Fibroblast of lung (primary cell): Measurements from ENCODE around the gene FRMD4A. TPM values are rescaled to one million over a fixed set of nuclear protein-coding genes. Genes with fewer than 3 reads are reported as not detected.
A peak's percentile ranks its signal among the peaks of the same experiment; 100 is the strongest.

Experiments
- DNase-seq, 2 donors: peaks; one replicate each; pipeline versions ENCODE4 v3.0.0 to v3.0.0-alpha.2; 2010; ENCODE audit warnings: low read depth in 2 of 2
- H2AFZ ChIP-seq: 2 replicates; pipeline ENCODE4 v1.5.1; 2012; ENCODE audit warnings: low read length, control low read depth, inconsistent platforms
- H3K27ac ChIP-seq: 2 replicates; pipeline ENCODE4 v1.5.1; 2011; ENCODE audit warnings: low read length, control low read depth; ENCODE audit not compliant: insufficient read depth
- H3K27me3 ChIP-seq: 2 replicates; pipeline ENCODE4 v1.5.1; 2011; ENCODE audit warnings: mild to moderate bottlenecking, low read length; ENCODE audit not compliant: control insufficient read depth, insufficient read depth
- H3K36me3 ChIP-seq: 2 replicates; pipeline ENCODE4 v1.5.1; 2011; ENCODE audit warnings: low read length; ENCODE audit not compliant: control insufficient read depth, insufficient read depth
- H3K4me1 ChIP-seq: 2 replicates; pipeline ENCODE4 v1.5.1; 2011; ENCODE audit warnings: low read length; ENCODE audit not compliant: control insufficient read depth, insufficient read depth; ENCODE audit errors: extremely low read depth
- H3K4me2 ChIP-seq: 2 replicates; pipeline ENCODE4 v1.5.1; 2011; ENCODE audit warnings: low read length, control low read depth; ENCODE audit not compliant: insufficient read depth; ENCODE audit errors: extremely low read depth
- H3K4me3 ChIP-seq, 4 experiments: fragments of 200-600 bp in 1 of 4; sonication (generic) in 1 of 4; replicated peaks in 1 of 4; 2 replicates each; pipeline ENCODE4 v1.5.1; 2011 to 2016; ENCODE audit warnings: low read length in 4 of 4, low read depth in 3 of 4, mild to moderate bottlenecking in 3 of 4, control low read depth in 2 of 4, inconsistent platforms in 1 of 4, mixed read lengths in 1 of 4; ENCODE audit not compliant: insufficient read depth in 1 of 4; ENCODE audit errors: control extremely low read depth in 1 of 4
- H3K79me2 ChIP-seq: 2 replicates; pipeline ENCODE4 v1.5.1; 2012; ENCODE audit warnings: mild to moderate bottlenecking, low read length, inconsistent platforms; ENCODE audit not compliant: control insufficient read depth, insufficient read depth
- H3K9ac ChIP-seq: 2 replicates; pipeline ENCODE4 v1.5.1; 2011; ENCODE audit warnings: mild to moderate bottlenecking, low read length, control low read depth; ENCODE audit not compliant: insufficient read depth
- H3K9me3 ChIP-seq: 2 replicates; pipeline ENCODE4 v1.5.1; 2012; ENCODE audit warnings: low read depth, low read length; ENCODE audit not compliant: control insufficient read depth, insufficient read depth
- H4K20me1 ChIP-seq: 2 replicates; pipeline ENCODE4 v1.5.1; 2011; ENCODE audit warnings: low read length; ENCODE audit not compliant: control insufficient read depth, insufficient read depth; ENCODE audit errors: extremely low read depth
- CTCF ChIP-seq, 2 donors: IDR thresholded peaks in 1 of 2; conservative IDR thresholded peaks in 1 of 2; 1 replicate in 1 of 2; 2 replicates in 1 of 2; pipeline ENCODE4 v1.5.1; 2011 to 2012; ENCODE audit warnings: low read length in 2 of 2, control low read depth in 1 of 2, inconsistent platforms in 1 of 2, low read depth in 1 of 2, mild to moderate bottlenecking in 1 of 2
- EZH2 ChIP-seq: IDR thresholded peaks from 2 replicates; pipeline ENCODE4 v1.5.1; 2012; ENCODE audit warnings: low read length, control low read depth, mild to moderate bottlenecking; ENCODE audit errors: missing control alignments
- polyA plus RNA-seq, 2 donors: library from polyadenylated mRNA; depleted of rRNA in 1 of 2; stranded (reverse) in 1 of 2; unstranded in 1 of 2; fragments of >200 nt; gene quantifications; 2 replicates each; pipeline ENCODE4 v1.2.1, GENCODE V29; 2011 to 2012; ENCODE audit warnings: missing spikeins in 1 of 2
- total RNA-seq: library from RNA; depleted of rRNA; stranded (reverse); fragments of >200 nt; gene quantifications from 2 replicates; pipeline ENCODE4 v1.2.1, GENCODE V29; 2014

Gene FRMD4A
- total and polyA plus RNA-seq, 2 donors (not counting 1 experiment from before 2014, with no cell fraction given): 26.9 to 63.6 TPM

GRCh38 chr10:13729586-13730305 is 601.0 kb downstream of the FRMD4A start:
- H3K4me1 ChIP-seq: peaks cover 5% of the 10 kb centered on the region
- no peaks in the 10 kb centered on the region for H3K27me3 ChIP-seq
- no peak overlapping the region for H3K4me3 ChIP-seq
- no peaks in the 10 kb centered on the region for H3K9me3 ChIP-seq
- H2AFZ ChIP-seq: no peak overlapping the region
- no peak overlapping the region for H3K4me2 ChIP-seq
- DNase-seq: no peak
- no peak overlapping the region for H3K27ac ChIP-seq
- no peaks in the 10 kb centered on the region for H3K36me3 ChIP-seq
- H3K9ac ChIP-seq: no peak overlapping the region
- no peaks in the 10 kb centered on the region for H4K20me1 ChIP-seq
- TF ChIP-seq CTCF (conservative IDR thresholded peaks at IDR 0.05 in 1 of 2, IDR thresholded peaks at IDR 0.05 in 1 of 2; ENCODE audit: low read depth in 1 of 2, low read length in 2 of 2): no peak
- no peak for TF ChIP-seq EZH2
- H3K79me2 ChIP-seq: no peaks in the 10 kb centered on the region

GRCh38 chr10:13728898-13729535 is 601.7 kb downstream of the FRMD4A start:
- no peaks in the 10 kb centered on the region for H3K9me3 ChIP-seq
- H2AFZ ChIP-seq: no peak overlapping the region
- no peaks in the 10 kb centered on the region for H3K79me2 ChIP-seq
- no peak overlapping the region for H3K4me3 ChIP-seq
- no peak overlapping the region for H3K27ac ChIP-seq
- no peak for TF ChIP-seq CTCF (conservative IDR thresholded peaks at IDR 0.05 in 1 of 2, IDR thresholded peaks at IDR 0.05 in 1 of 2; ENCODE audit: low read depth in 1 of 2, low read length in 2 of 2)
- no peak for TF ChIP-seq EZH2
- H3K36me3 ChIP-seq: no peaks in the 10 kb centered on the region
- DNase-seq: no peak
- no peaks in the 10 kb centered on the region for H4K20me1 ChIP-seq
- H3K9ac ChIP-seq: no peak overlapping the region
- H3K4me2 ChIP-seq: no peak overlapping the region
- peaks cover 9% of the 10 kb centered on the region for H3K4me1 ChIP-seq
- H3K27me3 ChIP-seq: no peaks in the 10 kb centered on the region

GRCh38 chr10:13725594-13725993 is 605.1 kb downstream of the FRMD4A start:
- H3K4me2 ChIP-seq: no peak overlapping the region
- H3K9ac ChIP-seq: no peak overlapping the region
- no peak for DNase-seq
- H3K36me3 ChIP-seq: no peaks in the 10 kb centered on the region
- H3K4me3 ChIP-seq: no peak overlapping the region
- no peak overlapping the region for H2AFZ ChIP-seq
- H3K27me3 ChIP-seq: no peaks in the 10 kb centered on the region
- peak overlapping the region; percentile 71 for H3K27ac ChIP-seq
- H3K9me3 ChIP-seq: no peaks in the 10 kb centered on the region
- no peaks in the 10 kb centered on the region for H3K79me2 ChIP-seq
- no peaks in the 10 kb centered on the region for H4K20me1 ChIP-seq
- H3K4me1 ChIP-seq: peaks cover 15% of the 10 kb centered on the region
- no peak for TF ChIP-seq EZH2
- no peak for TF ChIP-seq CTCF (conservative IDR thresholded peaks at IDR 0.05 in 1 of 2, IDR thresholded peaks at IDR 0.05 in 1 of 2; ENCODE audit: low read depth in 1 of 2, low read length in 2 of 2)
